Tibial artery (tissue), 4 donors: ENCODE measurements around the gene DNAI4.
"Not testable (repeated sequence)": the region's sequence is repeated elsewhere in the genome, so short reads cannot be mapped to it uniquely, and the experiment has no call there.

Experiments used
- DNase-seq, 2 donors: peaks; one replicate each; pipeline ENCODE4 v3.0.0-alpha.2; 2019
- H3K27ac ChIP-seq, 2 donors: fragments of 200-600 bp; sonication (generic) in 1 of 2; 1 replicate in 1 of 2; 2 replicates in 1 of 2; pipeline ENCODE4 v1.5.1; 2018 to 2019; ENCODE audit warnings: mild to moderate bottlenecking in 1 of 2
- H3K27me3 ChIP-seq, 2 donors: fragments of 200-600 bp; sonication (generic) in 1 of 2; one replicate each; pipeline versions ENCODE4 v1.5.1 to v1.6.0; 2016 to 2019
- H3K36me3 ChIP-seq, 3 donors: fragments of 200-600 bp; sonication (generic) in 2 of 3; one replicate each; pipeline ENCODE4 v1.5.1; 2016 to 2019; ENCODE audit warnings: mild to moderate bottlenecking in 2 of 3
- H3K4me1 ChIP-seq, 4 donors: fragments of 200-600 bp; sonication (generic) in 2 of 4; 1 replicate in 3 of 4; 2 replicates in 1 of 4; pipeline ENCODE4 v1.5.1; 2016 to 2019
- H3K4me3 ChIP-seq, 2 donors: fragments of 200-600 bp; sonication (generic) in 1 of 2; 1 replicate in 1 of 2; 2 replicates in 1 of 2; pipeline ENCODE4 v1.5.1; 2018 to 2019; ENCODE audit warnings: mild to moderate bottlenecking in 2 of 2
- H3K9me3 ChIP-seq, 3 donors: fragments of 200-600 bp; sonication (generic) in 1 of 3; one replicate each; pipeline ENCODE4 v1.5.1; 2016 to 2019
- intact Hi-C: fragments of 100-400 bp; cut with DNase I; formaldehyde crosslinking; loops from one replicate; pipeline ENCODE4 v1.15.0; 2023; ENCODE audit warnings: low total_unique reads
- TF ChIP-seq, protein P1 (sequence below), 2 experiments: fragments of 200-600 bp in 1 of 2; fragments of 450-650 bp in 1 of 2; IDR thresholded peaks; one replicate each; pipeline ENCODE4 v1.5.1; 2017 to 2019; ENCODE audit warnings: antibody characterized with exemption in 2 of 2, mild to moderate bottlenecking in 1 of 2, moderate library complexity in 1 of 2

Gene DNAI4

GRCh38 chr1:66889030-66889429 is 35.6 kb downstream of the DNAI4 start:
- intact Hi-C loops: no loop called here
- TF ChIP-seq, protein P1, sequence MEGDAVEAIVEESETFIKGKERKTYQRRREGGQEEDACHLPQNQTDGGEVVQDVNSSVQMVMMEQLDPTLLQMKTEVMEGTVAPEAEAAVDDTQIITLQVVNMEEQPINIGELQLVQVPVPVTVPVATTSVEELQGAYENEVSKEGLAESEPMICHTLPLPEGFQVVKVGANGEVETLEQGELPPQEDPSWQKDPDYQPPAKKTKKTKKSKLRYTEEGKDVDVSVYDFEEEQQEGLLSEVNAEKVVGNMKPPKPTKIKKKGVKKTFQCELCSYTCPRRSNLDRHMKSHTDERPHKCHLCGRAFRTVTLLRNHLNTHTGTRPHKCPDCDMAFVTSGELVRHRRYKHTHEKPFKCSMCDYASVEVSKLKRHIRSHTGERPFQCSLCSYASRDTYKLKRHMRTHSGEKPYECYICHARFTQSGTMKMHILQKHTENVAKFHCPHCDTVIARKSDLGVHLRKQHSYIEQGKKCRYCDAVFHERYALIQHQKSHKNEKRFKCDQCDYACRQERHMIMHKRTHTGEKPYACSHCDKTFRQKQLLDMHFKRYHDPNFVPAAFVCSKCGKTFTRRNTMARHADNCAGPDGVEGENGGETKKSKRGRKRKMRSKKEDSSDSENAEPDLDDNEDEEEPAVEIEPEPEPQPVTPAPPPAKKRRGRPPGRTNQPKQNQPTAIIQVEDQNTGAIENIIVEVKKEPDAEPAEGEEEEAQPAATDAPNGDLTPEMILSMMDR (IDR thresholded peaks at IDR 0.05): no peak
- H3K27me3 ChIP-seq: no peaks in the 10 kb centered on the region
- H3K27ac ChIP-seq: no peak overlapping the region
- no peaks in the 10 kb centered on the region for H3K4me1 ChIP-seq
- no peak for DNase-seq
- no peaks in the 10 kb centered on the region for H3K9me3 ChIP-seq
- H3K36me3 ChIP-seq: peaks cover 5 to 14% (median 13%) of the 10 kb centered on the region in 3 donors
- no peak overlapping the region for H3K4me3 ChIP-seq

GRCh38 chr1:66876664-66877063 is 48.0 kb downstream of the DNAI4 start:
- Histone ChIP-seq H3K4me1 (no peaks in the 10 kb centered on the region), H3K27me3 (no peaks in the 10 kb centered on the region), H3K9me3 (peaks cover 0 to 16% (median 12%) of the 10 kb centered on the region in 3 donors), H3K4me3 (no peak overlapping the region), H3K36me3 (no peaks in the 10 kb centered on the region), H3K27ac (no peak overlapping the region)
- intact Hi-C loops: no loop called here
- TF ChIP-seq, protein P1 (IDR thresholded peaks at IDR 0.05): no peak
- DNase-seq: no peak

DNA sequence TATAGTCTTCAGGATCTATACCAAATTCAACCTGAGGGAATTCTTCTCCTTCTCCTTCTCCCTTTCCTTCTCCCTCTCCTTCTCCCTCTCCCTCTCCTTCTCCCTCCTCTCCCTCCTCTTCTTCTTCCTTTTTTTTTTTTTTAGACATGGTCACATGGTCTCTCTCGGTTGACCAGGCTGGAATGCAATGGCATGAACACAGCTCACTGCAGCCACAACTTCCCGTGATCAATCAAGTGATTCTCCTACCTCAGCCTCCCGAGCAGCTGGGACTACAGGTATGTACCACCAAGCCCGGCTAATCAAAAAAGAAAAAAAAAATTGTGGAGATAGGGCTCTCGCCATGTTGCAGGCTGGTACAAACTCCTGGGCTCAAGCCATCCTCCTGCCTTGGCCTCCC is 51.5 kb downstream of the DNAI4 start:
- no peak for DNase-seq
- Histone ChIP-seq H3K27ac (no peak overlapping the region), H3K4me1 (no peaks in the 10 kb centered on the region), H3K27me3 (no peaks in the 10 kb centered on the region), H3K36me3 (no peaks in the 10 kb centered on the region), H3K9me3 (no peaks in the 10 kb centered on the region), H3K4me3 (no peak overlapping the region)
- intact Hi-C loops: no loop called here
- TF ChIP-seq, protein P1 (IDR thresholded peaks at IDR 0.05): no peak

DNA sequence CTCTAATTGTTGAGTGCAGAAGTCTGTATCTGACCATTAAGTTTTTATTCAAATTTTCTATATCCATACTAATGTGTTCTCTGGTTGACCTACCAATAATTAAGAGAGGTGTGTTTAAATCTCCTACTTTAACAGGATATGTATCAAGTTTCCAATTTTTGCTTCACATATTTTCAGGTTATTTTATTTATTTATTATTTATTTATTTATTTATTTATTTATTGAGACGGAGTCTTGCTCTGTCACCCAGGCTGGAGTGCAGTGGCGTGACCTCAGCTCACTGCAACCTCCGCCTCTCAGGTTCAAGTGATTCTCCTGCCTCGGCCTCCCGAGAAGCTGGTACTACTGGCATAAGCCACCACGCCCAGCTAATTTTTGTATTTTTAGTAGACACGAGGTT is 52.6 kb downstream of the DNAI4 start:
- H3K36me3 ChIP-seq, H3K27me3 ChIP-seq, H3K27ac ChIP-seq, H3K9me3 ChIP-seq, H3K4me3 ChIP-seq, DNase-seq, H3K4me1 ChIP-seq, intact Hi-C loops: not testable (repeated sequence)

GRCh38 chr1:66867501-66867900 is 57.2 kb downstream of the DNAI4 start:
- Histone ChIP-seq H3K4me3 (no peak overlapping the region), H3K4me1 (no peaks in the 10 kb centered on the region), H3K27me3 (no peaks in the 10 kb centered on the region), H3K36me3 (no peaks in the 10 kb centered on the region), H3K9me3 (no peaks in the 10 kb centered on the region), H3K27ac (no peak overlapping the region)
- TF ChIP-seq, protein P1 (IDR thresholded peaks at IDR 0.05): no peak
- intact Hi-C loops: no loop called here
- DNase-seq: no peak

DNA sequence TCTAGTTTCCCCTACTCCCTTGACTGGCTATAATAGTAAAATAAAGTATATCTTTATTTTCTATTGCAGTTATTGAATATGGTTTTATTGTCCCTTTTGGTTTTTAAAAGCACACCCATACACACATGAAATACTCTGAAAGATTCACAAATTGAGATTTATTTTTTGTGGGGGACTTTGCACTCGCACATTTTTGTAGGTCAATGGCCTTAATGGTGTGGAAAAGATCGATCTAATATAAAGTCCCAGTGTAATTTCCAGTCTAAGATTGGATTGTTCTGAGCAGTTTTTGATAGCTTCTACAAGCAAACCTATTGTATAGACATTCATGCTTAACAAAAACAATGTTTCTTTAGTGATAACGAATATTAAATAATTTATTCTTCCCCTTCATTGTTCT is 64.1 kb downstream of the DNAI4 start:
- no peaks in the 10 kb centered on the region for H3K4me1 ChIP-seq
- no peak overlapping the region for H3K27ac ChIP-seq
- DNase-seq: no peak
- no peaks in the 10 kb centered on the region for H3K27me3 ChIP-seq
- H3K4me3 ChIP-seq: no peak overlapping the region
- TF ChIP-seq, protein P1 (IDR thresholded peaks at IDR 0.05): no peak
- intact Hi-C loops: no loop called here
- H3K36me3 ChIP-seq: no peaks in the 10 kb centered on the region
- no peaks in the 10 kb centered on the region for H3K9me3 ChIP-seq
